GM18511 (cell line): ENCODE results near the gene RTP1.
"Not testable (repeated sequence)": the region's sequence is repeated elsewhere in the genome, so short reads cannot be mapped to it uniquely, and the experiment has no call there.

Experiments
- ATAC-seq: cut with Tn5 transposase; IDR thresholded peaks from one replicate; pipeline ENCODE4 v1.9.1; 2021; ENCODE audit warnings: mild to moderate bottlenecking, moderate library complexity; ENCODE audit not compliant: unreplicated experiment

The RTP1 gene

GRCh38 chr3:187196573-187197334 is 532 bp upstream of the RTP1 start:
- no peak for ATAC-seq

GRCh38 chr3:187198490-187198889 is 1.2 kb downstream of the RTP1 start:
- peak; percentile 58 for ATAC-seq

- ATAC-seq = not testable (repeated sequence)
These were observed 2.3 kb downstream of the RTP1 start for GRCh38 chr3:187199463-187200050.

- no peak for ATAC-seq
These were observed 8.4 kb downstream of the RTP1 start for GRCh38 chr3:187205683-187206082.

- ATAC-seq = no peak
These were observed 9.8 kb downstream of the RTP1 start for GRCh38 chr3:187207062-187207461.

GRCh38 chr3:187207624-187208023 is 10.3 kb downstream of the RTP1 start:
- ATAC-seq = no peak

- ATAC-seq = no peak
These were observed 10.9 kb downstream of the RTP1 start for GRCh38 chr3:187208159-187208558.

- no peak for ATAC-seq
These were observed 12.2 kb downstream of the RTP1 start for GRCh38 chr3:187209491-187209890.

GRCh38 chr3:187210091-187210490 is 12.8 kb downstream of the RTP1 start:
- no peak for ATAC-seq

- peak; percentile 95 for ATAC-seq
These were observed 13.4 kb downstream of the RTP1 start for GRCh38 chr3:187210545-187211327.

GRCh38 chr3:187211532-187212195 is 14.4 kb downstream of the RTP1 start:
- ATAC-seq = no peak

GRCh38 chr3:187212196-187212545 is 14.9 kb downstream of the RTP1 start:
- ATAC-seq = no peak

- no peak for ATAC-seq
These were observed 15.4 kb downstream of the RTP1 start for GRCh38 chr3:187212705-187213104.

- no peak for ATAC-seq
These were observed 16.3 kb downstream of the RTP1 start for GRCh38 chr3:187213616-187214015.

- ATAC-seq = no peak
These were observed 18.2 kb downstream of the RTP1 start for GRCh38 chr3:187215460-187215859.

- ATAC-seq = no peak
These were observed 25.5 kb downstream of the RTP1 start for GRCh38 chr3:187222801-187223200.

GRCh38 chr3:187223799-187224198 is 26.5 kb downstream of the RTP1 start:
- no peak for ATAC-seq

GRCh38 chr3:187227658-187228258 is 30.5 kb downstream of the RTP1 start:
- ATAC-seq = no peak

- no peak for ATAC-seq
These were observed 31.5 kb downstream of the RTP1 start for GRCh38 chr3:187228740-187229139.

GRCh38 chr3:187230011-187230410 is 32.7 kb downstream of the RTP1 start:
- no peak for ATAC-seq

- ATAC-seq = no peak
These were observed 39.7 kb downstream of the RTP1 start for GRCh38 chr3:187236962-187237361.
